IMR-90 (cell line): Measurements from ENCODE around the gene RAB11FIP4. TPM values are rescaled to one million over a fixed set of nuclear protein-coding genes. Genes with fewer than 3 reads are reported as not detected.

ENCODE experiments used
- ATAC-seq: fragments of 200-7000 bp; cut with Tn5 transposase; 2 replicates; pipeline ENCODE4 v1.9.1; 2020; ENCODE audit warnings: low read depth, mild to moderate bottlenecking, moderate library complexity
- BruUV-seq: library from RNA; stranded (reverse); fragments of 400-500 nt; replicated peaks from 2 replicates; lab custom pipeline; 2021; lab: Mats Ljungman, UMichigan
- CTCF ChIA-PET: fragments of 300-600 bp; formaldehyde crosslinking; extraction: SDS; loops from one replicate; lab custom pipeline; 2021; ENCODE audit warnings: antibody characterized with exemption; lab: Yijun Ruan, JAX
- POLR2A ChIA-PET: fragments of 300-600 bp; sonication (Branson Sonifier 250); formaldehyde crosslinking; loops from one replicate; lab custom pipeline; 2022; ENCODE audit warnings: antibody characterized with exemption; ENCODE audit not compliant: unreplicated experiment; lab: Charles Lee
- DNase-seq: peaks from one replicate; pipeline ENCODE4 v3.0.0; 2013
- H2AFZ ChIP-seq: replicated peaks from 2 replicates; pipeline ENCODE3; 2013; ENCODE audit warnings: low read length, mild to moderate bottlenecking; ENCODE audit not compliant: poor library complexity
- H2AK5ac ChIP-seq: 2 replicates; pipeline ENCODE4 v1.6.1; 2013; ENCODE audit warnings: low read depth, low read length, inconsistent platforms
- H2AK9ac ChIP-seq: replicated peaks from 2 replicates; pipeline ENCODE3; 2013; ENCODE audit warnings: mild to moderate bottlenecking, low read depth, low read length, moderate library complexity; ENCODE audit not compliant: poor library complexity
- H2BK120ac ChIP-seq: 2 replicates; pipeline ENCODE4 v1.6.1; 2013; ENCODE audit warnings: low read depth, low read length, inconsistent platforms
- H2BK15ac ChIP-seq: 3 replicates; pipeline ENCODE4 v1.6.1; 2013; ENCODE audit warnings: low read depth, low read length, inconsistent platforms
- H2BK20ac ChIP-seq: 2 replicates; pipeline ENCODE4 v1.6.1; 2013; ENCODE audit warnings: low read depth, mild to moderate bottlenecking, inconsistent platforms, low read length, moderate library complexity
- H2BK5ac ChIP-seq: 2 replicates; pipeline ENCODE4 v1.6.1; 2013; ENCODE audit warnings: mild to moderate bottlenecking, low read depth, low read length, inconsistent platforms; ENCODE audit not compliant: poor library complexity, severe bottlenecking
- H3K14ac ChIP-seq: replicated peaks from 2 replicates; pipeline ENCODE4 v1.6.1; 2013; ENCODE audit warnings: low read depth, low read length, inconsistent platforms
- H3K18ac ChIP-seq: 2 replicates; pipeline ENCODE4 v1.6.1; 2013; ENCODE audit warnings: low read depth, low read length, control low read depth
- H3K23ac ChIP-seq: 2 replicates; pipeline ENCODE4 v1.6.1; 2013; ENCODE audit warnings: low read depth, low read length, inconsistent platforms
- H3K27ac ChIP-seq: 2 replicates; pipeline ENCODE4 v1.5.1; 2013; ENCODE audit warnings: mild to moderate bottlenecking, control low read depth, low read length; ENCODE audit not compliant: insufficient read depth
- H3K27me3 ChIP-seq: 2 replicates; pipeline ENCODE4 v1.6.1; 2013; ENCODE audit warnings: low read length; ENCODE audit not compliant: control insufficient read depth, insufficient read depth
- H3K36me3 ChIP-seq: 2 replicates; pipeline ENCODE4 v1.6.1; 2013; ENCODE audit warnings: low read length, mixed read lengths; ENCODE audit not compliant: control insufficient read depth, insufficient read depth
- H3K4ac ChIP-seq: 2 replicates; pipeline ENCODE4 v1.6.1; 2013; ENCODE audit warnings: low read depth, low read length, inconsistent platforms
- H3K4me1 ChIP-seq: 2 replicates; pipeline ENCODE4 v1.6.1; 2013; ENCODE audit warnings: low read length, mixed read lengths; ENCODE audit not compliant: control insufficient read depth, insufficient read depth
- H3K4me2 ChIP-seq: 2 replicates; pipeline ENCODE4 v1.6.1; 2013; ENCODE audit warnings: low read depth, mild to moderate bottlenecking, control low read depth, low read length, moderate library complexity
- H3K4me3 ChIP-seq: 2 replicates; pipeline ENCODE4 v1.5.1; 2013; ENCODE audit warnings: low read depth, mild to moderate bottlenecking, control low read depth, low read length, moderate library complexity; ENCODE audit not compliant: insufficient read depth
- H3K56ac ChIP-seq: 2 replicates; pipeline ENCODE4 v1.6.1; 2013; ENCODE audit warnings: low read length, inconsistent platforms; ENCODE audit not compliant: insufficient read depth; ENCODE audit errors: extremely low read depth
- H3K79me1 ChIP-seq, 2 experiments: 2 replicates each; pipeline ENCODE4 v1.6.1; 2013; ENCODE audit warnings: low read length in 2 of 2, inconsistent platforms in 1 of 2, low read depth in 1 of 2
- H3K9ac ChIP-seq: 2 replicates; pipeline ENCODE4 v1.6.1; 2013; ENCODE audit warnings: low read depth, low read length, control low read depth
- H3K9me1 ChIP-seq: 2 replicates; pipeline ENCODE4 v1.6.1; 2013; ENCODE audit warnings: low read length, inconsistent platforms; ENCODE audit not compliant: insufficient read depth
- H3K9me3 ChIP-seq: 2 replicates; pipeline ENCODE4 v1.6.1; 2013; ENCODE audit warnings: low read length; ENCODE audit not compliant: control insufficient read depth, insufficient read depth
- H4K20me1 ChIP-seq: 2 replicates; pipeline ENCODE4 v1.6.1; 2013; ENCODE audit warnings: low read length, inconsistent platforms; ENCODE audit not compliant: insufficient read depth
- H4K5ac ChIP-seq: 2 replicates; pipeline ENCODE4 v1.6.1; 2013; ENCODE audit warnings: mild to moderate bottlenecking, low read depth, low read length, control low read depth
- H4K8ac ChIP-seq, 2 experiments: 2 replicates each; pipeline ENCODE4 v1.6.1; 2013; ENCODE audit warnings: low read depth in 2 of 2, low read length in 2 of 2, control low read depth in 1 of 2, inconsistent platforms in 1 of 2
- H4K91ac ChIP-seq: 2 replicates; pipeline ENCODE4 v1.6.1; 2013; ENCODE audit warnings: low read depth, low read length, inconsistent platforms; ENCODE audit not compliant: insufficient read depth
- BHLHE40 ChIP-seq: fragments of 150-350 bp; IDR thresholded peaks from 2 replicates; pipeline ENCODE4 v1.6.1; 2016; ENCODE audit warnings: mild to moderate bottlenecking, low read depth, low read length
- CEBPB ChIP-seq: IDR thresholded peaks from 2 replicates; pipeline ENCODE4 v1.6.1; 2012; ENCODE audit warnings: low read depth, low read length, improper control_type of control experiment
- CHD1 ChIP-seq: IDR thresholded peaks from 2 replicates; pipeline ENCODE4 v1.6.1; 2012; ENCODE audit warnings: low read depth, low read length, improper control_type of control experiment
- CTCF ChIP-seq: conservative IDR thresholded peaks from 2 replicates; pipeline ENCODE4 v1.5.1; 2012; ENCODE audit warnings: mild to moderate bottlenecking, low read depth, low read length, improper control_type of control experiment
- ELK1 ChIP-seq: fragments of 150-350 bp; IDR thresholded peaks from 2 replicates; pipeline ENCODE4 v1.6.1; 2016; ENCODE audit warnings: low read depth, mild to moderate bottlenecking, low read length, moderate library complexity, borderline replicate concordance
- FOS ChIP-seq: fragments of 150-350 bp; IDR thresholded peaks from 2 replicates; pipeline ENCODE4 v1.6.1; 2016; ENCODE audit warnings: low read depth, low read length
- MAFK ChIP-seq: IDR thresholded peaks from 2 replicates; pipeline ENCODE4 v1.6.1; 2012; ENCODE audit warnings: low read depth, low read length, improper control_type of control experiment
- MAZ ChIP-seq: IDR thresholded peaks from 2 replicates; pipeline ENCODE4 v1.6.1; 2012; ENCODE audit warnings: low read depth, mild to moderate bottlenecking, low read length, improper control_type of control experiment, moderate library complexity, borderline replicate concordance
- MXI1 ChIP-seq: IDR thresholded peaks from 2 replicates; pipeline ENCODE4 v1.6.1; 2012; ENCODE audit warnings: low read depth, mild to moderate bottlenecking, low read length, moderate library complexity, borderline replicate concordance
- NFE2L2 ChIP-seq: fragments of 150-350 bp; IDR thresholded peaks from 2 replicates; pipeline ENCODE4 v1.6.1; 2016; ENCODE audit warnings: low read depth, mild to moderate bottlenecking, low read length
- POLR2A ChIP-seq: IDR thresholded peaks from 2 replicates; pipeline ENCODE4 v1.6.1; 2012; ENCODE audit warnings: mild to moderate bottlenecking, low read depth, low read length
- RAD21 ChIP-seq: IDR thresholded peaks from 2 replicates; pipeline ENCODE4 v1.6.1; 2012; ENCODE audit warnings: low read length, improper control_type of control experiment
- RCOR1 ChIP-seq: IDR thresholded peaks from 2 replicates; pipeline ENCODE4 v1.6.1; 2012; ENCODE audit warnings: mild to moderate bottlenecking, low read length, improper control_type of control experiment; ENCODE audit not compliant: insufficient replicate concordance
- RFX5 ChIP-seq: IDR thresholded peaks from 2 replicates; pipeline ENCODE4 v1.8.0; 2012; ENCODE audit warnings: low read depth, mild to moderate bottlenecking, low read length, moderate library complexity
- SMC3 ChIP-seq: fragments of 150-350 bp; IDR thresholded peaks from 2 replicates; pipeline ENCODE4 v1.6.1; 2016; ENCODE audit warnings: low read depth, mild to moderate bottlenecking, antibody characterized with exemption, low read length, moderate library complexity
- WGBS, 2 experiments: methylation state at CpG; one replicate each; pipeline versions ENCODE4 v1.1.5 to v1.1.7; 2013; ENCODE audit warnings: missing lambda C conversion rate in 2 of 2; ENCODE audit not compliant: insufficient read length in 1 of 2; ENCODE audit errors: extremely low coverage in 2 of 2; 5-methylcytosine and 5-hydroxymethylcytosine counted together
- dilution Hi-C: fragments of 300-500 bp; cut with HindIII; formaldehyde crosslinking; loops from one replicate; pipeline ENCODE4 v1.14.3; 2018; ENCODE audit warnings: low sequenced_read_pairs; ENCODE audit not compliant: unreplicated experiment
- in situ Hi-C: fragments of 300-500 bp; cut with MboI; formaldehyde crosslinking; loops from 3 replicates; pipeline ENCODE4 v1.14.3; 2019; ENCODE audit warnings: low sequenced_read_pairs, inconsistent platforms, mixed read lengths
- intact Hi-C: fragments of 100-400 bp; cut with micrococcal nuclease; formaldehyde crosslinking; loops from 2 replicates; pipeline ENCODE4 v1.10.0; 2022
- polyA plus RNA-seq, 3 experiments: library from polyadenylated mRNA; depleted of rRNA; stranded (reverse); fragments of >200 nt; gene quantifications; 2 replicates each; pipeline ENCODE4 v1.2.3, GENCODE V29; 2012; ENCODE audit warnings: low replicate concordance in 1 of 3
- total RNA-seq: library from RNA; depleted of rRNA; stranded (reverse); fragments of >200 nt; gene quantifications from 2 replicates; pipeline ENCODE4 v1.2.3, GENCODE V29; 2012
- TF ChIP-seq, protein P1 (sequence below): fragments of 150-350 bp; IDR thresholded peaks from 2 replicates; pipeline ENCODE4 v1.6.1; 2017; ENCODE audit warnings: mild to moderate bottlenecking, antibody characterized with exemption, low read length, low read depth

RAB11FIP4 gene
- total and polyA plus RNA-seq, 2 of the 4 experiments (the other 2 are of a cell fraction) = 0.68 to 1.1 TPM

- no peak overlapping the region for H2BK20ac ChIP-seq
- H4K8ac ChIP-seq = no peak overlapping the region
- no peaks in the 10 kb centered on the region for H3K79me1 ChIP-seq
- H3K9ac ChIP-seq = no peak overlapping the region
- no peak overlapping the region for H4K91ac ChIP-seq
- ATAC-seq (no peak), DNase-seq (no peak)
- H3K56ac ChIP-seq = no peak overlapping the region
- H3K4me1 ChIP-seq = no peaks in the 10 kb centered on the region; the same call in 1 of the 2 replicates
- in situ Hi-C loops (no loop called here), intact Hi-C loops (no loop called here), dilution Hi-C loops (no loop called here)
- no peak overlapping the region for H3K4ac ChIP-seq
- H3K18ac ChIP-seq = no peak overlapping the region
- H3K4me3 ChIP-seq = no peak overlapping the region
- H2AFZ ChIP-seq = no peak overlapping the region
- TF ChIP-seq MAFK (no peak), MXI1 (no peak), RCOR1 (no peak), RAD21 (no peak), BHLHE40 (no peak), CTCF (no peak), RFX5 (no peak), POLR2A (no peak), SMC3 (no peak), MAZ (no peak), CEBPB (no peak), CHD1 (no peak), ELK1 (no peak), NFE2L2 (no peak), FOS (no peak)
- TF ChIP-seq, protein P1, sequence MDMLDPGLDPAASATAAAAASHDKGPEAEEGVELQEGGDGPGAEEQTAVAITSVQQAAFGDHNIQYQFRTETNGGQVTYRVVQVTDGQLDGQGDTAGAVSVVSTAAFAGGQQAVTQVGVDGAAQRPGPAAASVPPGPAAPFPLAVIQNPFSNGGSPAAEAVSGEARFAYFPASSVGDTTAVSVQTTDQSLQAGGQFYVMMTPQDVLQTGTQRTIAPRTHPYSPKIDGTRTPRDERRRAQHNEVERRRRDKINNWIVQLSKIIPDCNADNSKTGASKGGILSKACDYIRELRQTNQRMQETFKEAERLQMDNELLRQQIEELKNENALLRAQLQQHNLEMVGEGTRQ = no peak
- no peak overlapping the region for H3K14ac ChIP-seq
- no peak overlapping the region for H2AK9ac ChIP-seq
- WGBS, 2 experiments = 100% methylated on average over 1 of the region's 4 CpGs; no CpG with 5 or more reads in 1 of the 2 experiments
- H2BK15ac ChIP-seq = no peak overlapping the region
- peaks cover 62% of the 10 kb centered on the region for H3K27me3 ChIP-seq
- no peaks in the 10 kb centered on the region for H4K20me1 ChIP-seq
- H4K5ac ChIP-seq = no peak overlapping the region
- H3K4me2 ChIP-seq = no peak overlapping the region
- H3K27ac ChIP-seq = no peak overlapping the region
- BruUV-seq = no TSS peak
- H3K9me3 ChIP-seq = no peaks in the 10 kb centered on the region; the same call in 1 of the 2 replicates
- POLR2A ChIA-PET = no interaction called here
- CTCF ChIA-PET = interaction anchor here (1.5 kb wide), 1 partner anchor 9 kb away, joined by 4 read pairs; no protein-coding TSS in a partner anchor
- no peak overlapping the region for H3K23ac ChIP-seq
- no peaks in the 10 kb centered on the region for H3K36me3 ChIP-seq
- no peaks in the 10 kb centered on the region for H3K9me1 ChIP-seq
- H2BK120ac ChIP-seq = no peak overlapping the region
- no peak overlapping the region for H2BK5ac ChIP-seq
- H2AK5ac ChIP-seq = no peak overlapping the region
Measured at GRCh38 chr17:31428512-31428911, 37.0 kb downstream of the RAB11FIP4 start.
